GM21528 (cell line): ENCODE measurements around the gene OR14K1.
"Not testable (repeated sequence)": the region's sequence is repeated elsewhere in the genome, so short reads cannot be mapped to it uniquely, and the experiment has no call there.

ENCODE experiments used
- ATAC-seq: cut with Tn5 transposase; IDR thresholded peaks from one replicate; pipeline ENCODE4 v1.9.1; 2021; ENCODE audit warnings: mild to moderate bottlenecking, moderate library complexity; ENCODE audit not compliant: unreplicated experiment, low FRiP score

The OR14K1 gene

GRCh38 chr1:247738315-247738714 is at the start of gene OR14K1:
Gene OR14K1 (plus strand): TSS chr1:247738615. CDS start chr1:247738615, 0 bp downstream.
- no peak for ATAC-seq

- ATAC-seq, result no peak
Measured at GRCh38 chr1:247701338-247701737, 37.1 kb upstream of the OR14K1 start.

GRCh38 chr1:247710681-247711080 is 27.7 kb upstream of the OR14K1 start:
- not testable (repeated sequence) for ATAC-seq

GRCh38 chr1:247713753-247714152 is 24.7 kb upstream of the OR14K1 start:
- ATAC-seq, result no peak

- ATAC-seq, result no peak
Measured at GRCh38 chr1:247716546-247716945, 21.9 kb upstream of the OR14K1 start, which contains the start of gene OR6F1. Gene OR6F1 (minus strand): TSS chr1:247716646. CDS start chr1:247712755, 3,891 bp downstream.

- no peak for ATAC-seq
Measured at GRCh38 chr1:247721222-247721621, 17.2 kb upstream of the OR14K1 start.

GRCh38 chr1:247740721-247741120 is 2.3 kb downstream of the OR14K1 start:
- no peak for ATAC-seq

- no peak for ATAC-seq
Measured at GRCh38 chr1:247741756-247742155, 3.3 kb downstream of the OR14K1 start.

- not testable (repeated sequence) for ATAC-seq
Measured at GRCh38 chr1:247742215-247742760, 3.9 kb downstream of the OR14K1 start.

GRCh38 chr1:247746391-247746935 is 8.0 kb downstream of the OR14K1 start:
- no peak for ATAC-seq

GRCh38 chr1:247747616-247748015 is 9.2 kb downstream of the OR14K1 start:
- no peak for ATAC-seq

- ATAC-seq, result no peak
Measured at GRCh38 chr1:247748041-247748440, 9.6 kb downstream of the OR14K1 start, which contains the start of gene OR14A2. Gene OR14A2 (minus strand): TSS chr1:247748141.

GRCh38 chr1:247749870-247750269 is 11.5 kb downstream of the OR14K1 start:
- no peak for ATAC-seq

- ATAC-seq, result not testable (repeated sequence)
Measured at GRCh38 chr1:247754311-247754710, 15.9 kb downstream of the OR14K1 start.

- no peak for ATAC-seq
Measured at GRCh38 chr1:247760456-247760855, 22.0 kb downstream of the OR14K1 start, which contains the start of gene OR1C1. Gene OR1C1 (minus strand): TSS chr1:247760556. CDS start chr1:247758406, 2,150 bp downstream.

- no peak for ATAC-seq
Measured at GRCh38 chr1:247769603-247770002, 31.2 kb downstream of the OR14K1 start.
